A673 (cell line): ENCODE data around the gene FLT1. TPM values are rescaled to one million over a fixed set of nuclear protein-coding genes. Genes with fewer than 3 reads are reported as not detected.

Source experiments
- BruUV-seq: library from RNA; stranded (reverse); fragments of 400-500 nt; replicated peaks from 2 replicates; lab custom pipeline; 2021; lab: Mats Ljungman, UMichigan
- CTCF ChIA-PET: fragments of 300-600 bp; sonication (Branson Sonifier 250); formaldehyde crosslinking; loops from one replicate; lab custom pipeline; 2022; ENCODE audit warnings: antibody characterized with exemption; lab: Charles Lee
- POLR2A ChIA-PET: fragments of 300-600 bp; sonication (Branson Sonifier 250); formaldehyde crosslinking; loops from one replicate; lab custom pipeline; 2022; ENCODE audit warnings: antibody characterized with exemption; ENCODE audit not compliant: low non-redundant PET; lab: Charles Lee
- DNase-seq: peaks from one replicate; pipeline ENCODE4 v3.0.0-alpha.2; 2015; ENCODE audit warnings: low spot score
- H3K27ac ChIP-seq: fragments of 200-600 bp; sonication (generic); 2 replicates; pipeline ENCODE4 v1.5.1; 2016; ENCODE audit warnings: mixed run types, low read depth, mild to moderate bottlenecking, mixed read lengths, antibody characterized with exemption, low read length; ENCODE audit not compliant: poor library complexity, severe bottlenecking
- H3K27me3 ChIP-seq: fragments of 200-600 bp; sonication (generic); replicated peaks from 2 replicates; pipeline ENCODE4 v1.6.1; 2017; ENCODE audit warnings: mixed run types, low read depth, mild to moderate bottlenecking, mixed read lengths, antibody characterized with exemption, low read length; ENCODE audit not compliant: insufficient read depth, poor library complexity
- H3K36me3 ChIP-seq: fragments of 200-600 bp; sonication (generic); 2 replicates; pipeline ENCODE4 v1.6.1; 2016; ENCODE audit warnings: mixed run types, mild to moderate bottlenecking, mixed read lengths, antibody characterized with exemption, low read length; ENCODE audit not compliant: insufficient read depth, poor library complexity, severe bottlenecking
- H3K4me1 ChIP-seq: fragments of 200-600 bp; sonication (generic); 2 replicates; pipeline ENCODE4 v1.6.1; 2017; ENCODE audit warnings: mixed run types, mild to moderate bottlenecking, mixed read lengths, antibody characterized with exemption, low read length; ENCODE audit not compliant: insufficient read depth, poor library complexity, severe bottlenecking
- H3K4me3 ChIP-seq: fragments of 200-600 bp; sonication (generic); 2 replicates; pipeline ENCODE4 v1.5.1; 2016; ENCODE audit warnings: low read depth, mixed run types, mild to moderate bottlenecking, mixed read lengths, low read length; ENCODE audit not compliant: poor library complexity, severe bottlenecking
- H3K9me3 ChIP-seq: fragments of 200-600 bp; sonication (generic); 2 replicates; pipeline ENCODE4 v1.6.1; 2016; ENCODE audit warnings: mixed run types, low read depth, mild to moderate bottlenecking, mixed read lengths, antibody characterized with exemption, low read length; ENCODE audit not compliant: poor library complexity, severe bottlenecking
- EZH2 ChIP-seq: fragments of 200-600 bp; sonication (generic); IDR thresholded peaks from 2 replicates; pipeline ENCODE4 v1.6.1; 2017; ENCODE audit warnings: borderline replicate concordance, low read depth, mild to moderate bottlenecking, mixed read lengths, antibody characterized with exemption, low read length; ENCODE audit not compliant: poor library complexity, severe bottlenecking
- intact Hi-C: fragments of 100-400 bp; cut with micrococcal nuclease; formaldehyde crosslinking; loops from one replicate; pipeline ENCODE4 v1.10.0; 2022; ENCODE audit not compliant: unreplicated experiment
- total RNA-seq: library from RNA; stranded (reverse); gene quantifications from 2 replicates; pipeline ENCODE4 v1.2.3, GENCODE V29; 2021
- TF ChIP-seq, protein P1 (sequence below): fragments of 300-800, 200-600 bp; sonication (generic); conservative IDR thresholded peaks from 2 replicates; pipeline ENCODE4 v1.5.1; 2017; ENCODE audit warnings: low read depth, mild to moderate bottlenecking, antibody characterized with exemption, low read length, moderate library complexity, mixed read lengths

The FLT1 gene
- total RNA-seq, 1 experiment from 2014 or later, result 5.2 TPM

DNA sequence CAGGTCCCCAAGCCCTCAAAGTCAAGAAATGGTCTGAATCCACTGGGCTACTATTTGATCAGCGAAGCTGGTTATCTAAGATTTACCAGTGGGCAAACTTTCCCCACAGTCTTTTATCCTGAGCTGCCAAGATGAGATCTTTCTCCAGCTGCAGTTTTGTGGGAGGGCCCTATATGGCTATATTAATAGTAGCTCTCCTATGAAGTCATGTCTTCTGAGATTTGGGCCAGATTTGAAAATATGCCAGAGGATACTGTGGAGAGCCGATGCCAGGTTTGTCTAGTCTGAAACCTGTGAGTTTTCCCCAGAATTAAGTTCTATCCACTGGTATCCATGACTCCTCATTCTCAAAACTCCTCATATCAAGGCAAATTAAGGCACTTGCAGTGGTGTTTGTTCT is 173.2 kb downstream of the FLT1 start:
- Histone ChIP-seq H3K4me3 (no peak overlapping the region), H3K9me3 (no peaks in the 10 kb centered on the region), H3K27ac (no peak overlapping the region), H3K36me3 (no peaks in the 10 kb centered on the region), H3K27me3 (no peaks in the 10 kb centered on the region), H3K4me1 (peaks cover 12% of the 10 kb centered on the region)
- CTCF ChIA-PET, result no interaction called here
- BruUV-seq, result no TSS peak
- intact Hi-C loops, result loop anchor here (5.0 to 10.0 kb wide), 2 partner anchors 476 to 1043 kb away; no protein-coding TSS in a partner anchor
- POLR2A ChIA-PET, result no interaction called here
- no peak for TF ChIP-seq EZH2
- TF ChIP-seq, protein P1, sequence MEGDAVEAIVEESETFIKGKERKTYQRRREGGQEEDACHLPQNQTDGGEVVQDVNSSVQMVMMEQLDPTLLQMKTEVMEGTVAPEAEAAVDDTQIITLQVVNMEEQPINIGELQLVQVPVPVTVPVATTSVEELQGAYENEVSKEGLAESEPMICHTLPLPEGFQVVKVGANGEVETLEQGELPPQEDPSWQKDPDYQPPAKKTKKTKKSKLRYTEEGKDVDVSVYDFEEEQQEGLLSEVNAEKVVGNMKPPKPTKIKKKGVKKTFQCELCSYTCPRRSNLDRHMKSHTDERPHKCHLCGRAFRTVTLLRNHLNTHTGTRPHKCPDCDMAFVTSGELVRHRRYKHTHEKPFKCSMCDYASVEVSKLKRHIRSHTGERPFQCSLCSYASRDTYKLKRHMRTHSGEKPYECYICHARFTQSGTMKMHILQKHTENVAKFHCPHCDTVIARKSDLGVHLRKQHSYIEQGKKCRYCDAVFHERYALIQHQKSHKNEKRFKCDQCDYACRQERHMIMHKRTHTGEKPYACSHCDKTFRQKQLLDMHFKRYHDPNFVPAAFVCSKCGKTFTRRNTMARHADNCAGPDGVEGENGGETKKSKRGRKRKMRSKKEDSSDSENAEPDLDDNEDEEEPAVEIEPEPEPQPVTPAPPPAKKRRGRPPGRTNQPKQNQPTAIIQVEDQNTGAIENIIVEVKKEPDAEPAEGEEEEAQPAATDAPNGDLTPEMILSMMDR, result no peak
- DNase-seq, result no peak

DNA sequence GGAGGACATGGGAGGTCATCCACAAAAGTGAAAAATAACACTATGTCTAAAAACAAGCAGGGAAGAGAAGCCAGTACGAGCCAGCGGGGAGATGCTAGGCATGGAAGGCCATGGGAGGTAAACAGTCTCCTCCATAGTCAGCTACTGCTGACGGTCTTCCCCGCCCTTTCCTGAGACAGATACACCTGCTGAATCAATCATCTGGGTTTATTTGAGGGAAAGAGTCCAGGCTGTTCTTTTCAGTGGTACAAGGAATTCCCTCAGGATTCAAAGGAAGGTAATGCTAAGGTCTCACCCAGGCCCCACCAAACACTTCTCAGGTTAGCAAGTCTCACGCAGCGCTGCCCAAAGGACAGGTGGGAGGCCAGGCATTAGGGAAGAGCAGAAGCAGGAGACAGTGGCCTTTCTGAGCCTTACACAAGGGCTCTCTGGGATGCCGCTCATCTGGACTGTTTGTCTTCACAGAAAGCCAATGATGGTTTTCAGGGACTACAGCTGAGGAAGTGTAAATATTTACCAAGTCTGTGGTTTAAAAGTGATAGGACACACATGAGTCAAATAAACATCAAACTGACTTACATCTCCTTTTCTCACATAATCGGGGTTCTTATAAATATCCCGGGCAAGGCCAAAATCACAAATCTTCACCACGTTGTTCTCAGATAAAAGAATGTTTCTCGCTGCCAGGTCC is 173.9 kb downstream of the FLT1 start:
- H3K9me3 ChIP-seq, result no peaks in the 10 kb centered on the region
- H3K27ac ChIP-seq, result no peak overlapping the region
- intact Hi-C loops, result loop anchor here (5.0 to 10.0 kb wide), 2 partner anchors 476 to 1044 kb away; no protein-coding TSS in a partner anchor
- no peak for DNase-seq
- BruUV-seq, result no TSS peak
- no peaks in the 10 kb centered on the region for H3K27me3 ChIP-seq
- H3K4me1 ChIP-seq, result peaks cover 12% of the 10 kb centered on the region
- POLR2A ChIA-PET, result interaction anchor here (0.7 kb wide), 1 partner anchor 16 kb away, joined by 7 read pairs; no protein-coding TSS in a partner anchor
- TF ChIP-seq EZH2, result no peak
- TF ChIP-seq, protein P1, result no peak
- CTCF ChIA-PET, result interaction anchor here (1.2 kb wide), 1 partner anchor 8 kb away, joined by 3 read pairs; no protein-coding TSS in a partner anchor
- H3K36me3 ChIP-seq, result no peaks in the 10 kb centered on the region
- no peak overlapping the region for H3K4me3 ChIP-seq

DNA sequence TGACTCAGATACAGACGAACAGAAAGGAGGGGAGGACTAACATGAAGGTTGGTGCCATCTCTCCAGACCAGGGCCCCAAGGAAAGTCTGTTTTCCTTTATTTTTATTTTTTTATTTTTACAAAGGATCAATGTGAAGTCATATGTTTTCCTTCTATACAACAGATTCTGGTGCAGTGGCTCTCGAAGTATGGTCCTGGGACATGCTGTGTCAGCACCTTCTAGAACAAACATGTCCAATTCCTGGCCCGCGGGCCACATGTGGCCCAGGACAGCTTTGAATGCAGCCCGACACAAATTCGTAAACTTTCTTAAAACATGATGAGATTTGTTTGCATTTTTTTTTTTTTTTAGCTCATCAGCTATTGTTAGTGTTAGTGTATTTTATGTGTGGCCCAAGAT is 174.7 kb downstream of the FLT1 start:
- H3K9me3 ChIP-seq, result no peaks in the 10 kb centered on the region
- H3K27ac ChIP-seq, result no peak overlapping the region
- H3K27me3 ChIP-seq, result no peaks in the 10 kb centered on the region
- ChIA-PET CTCF (interaction anchor here (1.2 kb wide), 1 partner anchor 9 kb away, joined by 3 read pairs; no protein-coding TSS in a partner anchor), POLR2A (interaction anchor here (0.7 kb wide), 1 partner anchor 15 kb away, joined by 7 read pairs; no protein-coding TSS in a partner anchor)
- no peak overlapping the region for H3K4me3 ChIP-seq
- intact Hi-C loops, result loop anchor here (5.0 to 10.0 kb wide), 2 partner anchors 477 to 1045 kb away; no protein-coding TSS in a partner anchor
- H3K36me3 ChIP-seq, result no peaks in the 10 kb centered on the region
- H3K4me1 ChIP-seq, result peaks cover 12% of the 10 kb centered on the region
- no peak for TF ChIP-seq EZH2
- TF ChIP-seq, protein P1, result no peak
- DNase-seq, result no peak
- BruUV-seq, result no TSS peak
